ENCODE data around the gene DNAJC17. TPM values are rescaled to one million over a fixed set of nuclear protein-coding genes. Genes with fewer than 3 reads are reported as not detected.

The DNAJC17 gene
- total RNA-seq, 4 donors from 2014 or later, result 7.8 to 20.5 (median 17.8) TPM

GRCh38 chr15:40843261-40843884 lies 36.1 kb upstream of the DNAJC17 start:
- peak overlapping the region in 1 of 2 donors; percentile 53 for H3K4me3 ChIP-seq
- H3K36me3 ChIP-seq, result no peaks in the 10 kb centered on the region
- H3K27ac ChIP-seq, result no peak overlapping the region
- no peaks in the 10 kb centered on the region for H3K9me3 ChIP-seq
- no peak for ATAC-seq
- peaks cover 4 to 20% (median 11%) of the 10 kb centered on the region in 3 donors for H3K4me1 ChIP-seq
- 34 to 37% methylated on average over 10 to 11 of the region's 34 CpGs for whole genome bisulfite sequencing, 2 donors (ENCODE audit: low coverage in 1 of 2)
- H3K27me3 ChIP-seq, result peaks cover 58% of the 10 kb centered on the region
- no peak for TF ChIP-seq CTCF (IDR thresholded peaks at IDR 0.05)
- TF ChIP-seq POLR2A (IDR thresholded peaks at IDR 0.05), result no peak
- no peak for TF ChIP-seq POLR2AphosphoS5 (IDR thresholded peaks at IDR 0.05)
- TF ChIP-seq EP300 (IDR thresholded peaks at IDR 0.05), result no peak

GRCh38 chr15:40841741-40842140 lies 34.5 kb upstream of the DNAJC17 start:
- 71 to 93% methylated on average over 1 to 2 of the region's 2 CpGs for WGBS, 2 donors (ENCODE audit: low coverage in 1 of 2)
- H3K27ac ChIP-seq, result no peak overlapping the region
- ATAC-seq, result no peak
- TF ChIP-seq CTCF (IDR thresholded peaks at IDR 0.05), result no peak
- no peak for TF ChIP-seq EP300 (IDR thresholded peaks at IDR 0.05)
- TF ChIP-seq POLR2AphosphoS5 (IDR thresholded peaks at IDR 0.05), result no peak
- no peak for TF ChIP-seq POLR2A (IDR thresholded peaks at IDR 0.05)
- H3K4me3 ChIP-seq, result no peak overlapping the region
- H3K9me3 ChIP-seq, result no peaks in the 10 kb centered on the region
- H3K4me1 ChIP-seq, result peaks cover 4 to 20% (median 11%) of the 10 kb centered on the region in 3 donors
- peaks cover 50% of the 10 kb centered on the region for H3K27me3 ChIP-seq
- H3K36me3 ChIP-seq, result no peaks in the 10 kb centered on the region

GRCh38 chr15:40838756-40839155 lies 31.5 kb upstream of the DNAJC17 start:
- TF ChIP-seq POLR2AphosphoS5 (IDR thresholded peaks at IDR 0.05), result no peak
- no peak for TF ChIP-seq CTCF (IDR thresholded peaks at IDR 0.05)
- no peak for TF ChIP-seq POLR2A (IDR thresholded peaks at IDR 0.05)
- no peak for TF ChIP-seq EP300 (IDR thresholded peaks at IDR 0.05)
- WGBS, 2 donors (ENCODE audit: low coverage in 1 of 2), result 83 to 90% methylated on average over 4 to 5 of the region's 5 CpGs
- ATAC-seq, result no peak
- Histone ChIP-seq H3K9me3 (no peaks in the 10 kb centered on the region), H3K27me3 (peaks cover 20% of the 10 kb centered on the region), H3K4me1 (peaks cover 0 to 6% (median 0%) of the 10 kb centered on the region in 3 donors), H3K4me3 (no peak overlapping the region), H3K27ac (no peak overlapping the region), H3K36me3 (no peaks in the 10 kb centered on the region)

- no peak for ATAC-seq
- WGBS, 2 donors (ENCODE audit: low coverage in 1 of 2), result 85 to 100% methylated on average over 1 of the region's 1 CpG
- TF ChIP-seq CTCF (IDR thresholded peaks at IDR 0.05), result no peak
- TF ChIP-seq POLR2A (IDR thresholded peaks at IDR 0.05), result no peak
- H3K27ac ChIP-seq, result no peak overlapping the region
- no peaks in the 10 kb centered on the region for H3K9me3 ChIP-seq
- no peaks in the 10 kb centered on the region for H3K27me3 ChIP-seq
- no peaks in the 10 kb centered on the region for H3K36me3 ChIP-seq
- no peaks in the 10 kb centered on the region for H3K4me1 ChIP-seq
- H3K4me3 ChIP-seq, result no peak overlapping the region
Measured at GRCh38 chr15:40836020-40836419, 28.7 kb upstream of the DNAJC17 start.

GRCh38 chr15:40832903-40833302 lies 25.6 kb upstream of the DNAJC17 start:
- Histone ChIP-seq H3K4me3 (no peak overlapping the region), H3K36me3 (no peaks in the 10 kb centered on the region), H3K27me3 (peaks cover 11% of the 10 kb centered on the region), H3K27ac (no peak overlapping the region), H3K9me3 (no peaks in the 10 kb centered on the region), H3K4me1 (no peaks in the 10 kb centered on the region)
- ATAC-seq, result no peak
- no peak for TF ChIP-seq CTCF (IDR thresholded peaks at IDR 0.05)
- TF ChIP-seq POLR2A (IDR thresholded peaks at IDR 0.05), result no peak
- no peak for TF ChIP-seq EP300 (IDR thresholded peaks at IDR 0.05)
- TF ChIP-seq POLR2AphosphoS5 (IDR thresholded peaks at IDR 0.05), result no peak

Data from gastroesophageal sphincter (tissue), 4 donors.